GM12878 (cell line): ENCODE results near the gene PCYOX1L. TPM values are rescaled to one million over a fixed set of nuclear protein-coding genes. Genes with fewer than 3 reads are reported as not detected.

Experiments
- ATAC-seq: fragments of 200-7000 bp; cut with Tn5 transposase; 3 replicates; pipeline ENCODE4 v1.9.1; 2020; ENCODE audit warnings: mild to moderate bottlenecking, moderate library complexity
- BruUV-seq: library from RNA; stranded (reverse); fragments of 400-500 nt; replicated peaks from 2 replicates; lab custom pipeline; 2021; lab: Mats Ljungman, UMichigan
- CTCF ChIA-PET: fragments of 300-600 bp; sonication (Branson Sonifier 250); formaldehyde crosslinking; extraction: SDS; loops from one replicate; lab custom pipeline; 2021; ENCODE audit warnings: inconsistent platforms; lab: Yijun Ruan, JAX
- POLR2A ChIA-PET: fragments of 350-600 bp; formaldehyde crosslinking; extraction: SDS; loops from one replicate; lab custom pipeline; 2021; ENCODE audit warnings: inconsistent platforms; lab: Charles Lee
- RAD21 ChIA-PET: fragments of 300-600 bp; sonication (Branson Sonifier 250); formaldehyde crosslinking; loops from one replicate; lab custom pipeline; 2023; ENCODE audit warnings: antibody characterized with exemption; ENCODE audit not compliant: unreplicated experiment; lab: Charles Lee
- SMC1A ChIA-PET: fragments of 300-600 bp; sonication (Branson Sonifier 250); formaldehyde crosslinking; loops from one replicate; lab custom pipeline; 2023; ENCODE audit not compliant: unreplicated experiment, uncharacterized antibody; lab: Charles Lee
- DNase-seq: peaks from one replicate; pipeline ENCODE4 v3.0.0-alpha.2; 2011; ENCODE audit warnings: low read depth, low spot score
- FAIRE-seq: peaks from 3 replicates; lab custom pipeline; 2011; peaks lifted over from hg19 to GRCh38; lab: Jason Lieb, UNC
- H2AFZ ChIP-seq: 2 replicates; pipeline ENCODE4 v1.6.0; 2011; ENCODE audit warnings: low read depth, low read length, control low read depth; ENCODE audit not compliant: control insufficient read depth
- H3K27ac ChIP-seq: 2 replicates; pipeline ENCODE4 v1.5.1; 2011; ENCODE audit warnings: control low read depth; ENCODE audit not compliant: control insufficient read depth, insufficient read depth
- H3K27me3 ChIP-seq, 2 experiments: replicated peaks in 1 of 2; 2 replicates each; pipeline versions ENCODE4 v1.6.0 to v1.6.1; 2011; ENCODE audit warnings: low read length in 1 of 2; ENCODE audit not compliant: control insufficient read depth in 2 of 2, insufficient read depth in 2 of 2
- H3K36me3 ChIP-seq, 2 experiments: 2 replicates each; pipeline ENCODE4 v1.5.1; 2011; ENCODE audit warnings: low read length in 1 of 2; ENCODE audit not compliant: control insufficient read depth in 2 of 2, insufficient read depth in 2 of 2
- H3K4me1 ChIP-seq: 2 replicates; pipeline ENCODE4 v1.6.1; 2011; ENCODE audit warnings: mild to moderate bottlenecking, low read length, moderate library complexity, mixed read lengths; ENCODE audit not compliant: control insufficient read depth, insufficient read depth
- H3K4me2 ChIP-seq: 2 replicates; pipeline ENCODE4 v1.6.0; 2011; ENCODE audit warnings: control low read depth; ENCODE audit not compliant: control insufficient read depth, insufficient read depth
- H3K4me3 ChIP-seq: fragments of 200-600 bp; sonication (generic); 2 replicates; pipeline ENCODE4 v1.5.1; 2016
- H3K79me2 ChIP-seq: 2 replicates; pipeline ENCODE4 v1.6.0; 2011; ENCODE audit warnings: low read length; ENCODE audit not compliant: control insufficient read depth, insufficient read depth
- H3K9ac ChIP-seq: 2 replicates; pipeline ENCODE4 v1.8.0; 2011; ENCODE audit warnings: low read length, control low read depth, mixed read lengths; ENCODE audit not compliant: control insufficient read depth, insufficient read depth
- H3K9me3 ChIP-seq: replicated peaks from 3 replicates; pipeline ENCODE4 v1.5.1; 2011; ENCODE audit warnings: mild to moderate bottlenecking, low read length; ENCODE audit not compliant: control insufficient read depth, insufficient read depth
- H4K20me1 ChIP-seq: 2 replicates; pipeline ENCODE4 v1.6.0; 2011; ENCODE audit not compliant: control insufficient read depth, insufficient read depth
- BRCA1 ChIP-seq: IDR thresholded peaks from 2 replicates; pipeline ENCODE4 v1.6.1; 2011; ENCODE audit warnings: low read depth, low read length, improper control_type of control experiment
- EED ChIP-seq: sonication (generic); IDR thresholded peaks from 2 replicates; pipeline ENCODE4 v1.6.1; 2016; ENCODE audit warnings: antibody characterized with exemption, low read depth
- FOS ChIP-seq: IDR thresholded peaks from 3 replicates; pipeline ENCODE4 v1.6.1; 2011; ENCODE audit warnings: borderline replicate concordance; ENCODE audit not compliant: insufficient read length; ENCODE audit errors: extremely low read depth
- FOXM1 ChIP-seq: IDR thresholded peaks from 2 replicates; pipeline ENCODE4 v1.6.1; 2012; ENCODE audit warnings: low read depth, mild to moderate bottlenecking, inconsistent platforms, low read length, moderate library complexity
- JUND ChIP-seq: IDR thresholded peaks from 2 replicates; pipeline ENCODE4 v1.6.1; 2012; ENCODE audit warnings: low read depth, mild to moderate bottlenecking, low read length, improper control_type of control experiment, moderate library complexity
- LARP7 ChIP-seq: fragments of 450-650 bp; IDR thresholded peaks from 2 replicates; pipeline ENCODE4 v1.6.1; 2017; ENCODE audit warnings: mild to moderate bottlenecking
- MEF2B ChIP-seq: fragments of 450-650 bp; IDR thresholded peaks from 2 replicates; pipeline ENCODE4 v1.6.1; 2018; ENCODE audit warnings: mild to moderate bottlenecking, moderate library complexity; ENCODE audit not compliant: partially characterized antibody, poor library complexity, severe bottlenecking
- NFYB ChIP-seq: IDR thresholded peaks from 2 replicates; pipeline ENCODE4 v1.6.1; 2011; ENCODE audit warnings: low read depth, mild to moderate bottlenecking, low read length, improper control_type of control experiment, moderate library complexity; ENCODE audit not compliant: insufficient read depth
- NR2C1 ChIP-seq: fragments of 450-650 bp; IDR thresholded peaks from 2 replicates; pipeline ENCODE4 v1.6.1; 2017; ENCODE audit warnings: antibody characterized with exemption, mild to moderate bottlenecking, moderate library complexity
- RAD51 ChIP-seq: fragments of 450-650 bp; IDR thresholded peaks from 2 replicates; pipeline ENCODE4 v1.6.1; 2016; ENCODE audit warnings: moderate library complexity, mild to moderate bottlenecking, inconsistent platforms
- RBBP5 ChIP-seq: fragments of 200-600 bp; sonication (generic); conservative IDR thresholded peaks from 2 replicates; pipeline ENCODE4 v1.6.1; 2016
- SMAD1 ChIP-seq: fragments of 450-650 bp; IDR thresholded peaks from 2 replicates; pipeline ENCODE4 v1.6.1; 2018; ENCODE audit warnings: mild to moderate bottlenecking, low read depth; ENCODE audit not compliant: partially characterized antibody
- SP1 ChIP-seq: IDR thresholded peaks from one replicate; pipeline ENCODE4 v1.6.1; 2011; ENCODE audit warnings: low read depth, low read length
- SUPT20H ChIP-seq: IDR thresholded peaks from 2 replicates; pipeline ENCODE4 v1.6.1; 2011; ENCODE audit warnings: low read depth, mild to moderate bottlenecking, low read length, moderate library complexity, borderline replicate concordance; ENCODE audit not compliant: control insufficient read depth
- WGBS: methylation state at CpG from one replicate; pipeline ENCODE4 v1.1.6; 2016; ENCODE audit warnings: low lambda C conversion rate; ENCODE audit not compliant: insufficient replicate concordance, insufficient coverage; ENCODE audit errors: missing lambda C conversion rate; 5-methylcytosine and 5-hydroxymethylcytosine counted together
- in situ Hi-C: fragments of 300-500 bp; cut with MboI; formaldehyde crosslinking; loops from 9 replicates; pipeline ENCODE4 v1.14.3; 2018; ENCODE audit warnings: mixed read lengths
- intact Hi-C: fragments of 100-400 bp; cut with micrococcal nuclease; formaldehyde crosslinking; loops from one replicate; pipeline ENCODE4 v1.14.2; 2022; ENCODE audit not compliant: unreplicated experiment
- polyA plus RNA-seq, 11 experiments: library from polyadenylated mRNA; depleted of rRNA in 4 of 11; unstranded in 6 of 11; stranded (reverse) in 5 of 11; fragments of >200 nt; fragmentation: Nextera tagmentation in 4 of 11; fragmentation: Illumina TruSeq in 1 of 11; extraction: Ambion mirVana in 4 of 11; extraction: Trizol in 1 of 11; gene quantifications; 1 replicate in 1 of 11; 2 replicates in 10 of 11; pipeline versions ENCODE4 v1.2.1 to v1.2.3, GENCODE V29; 2011 to 2016; ENCODE audit warnings: inconsistent platforms in 2 of 11, missing spikeins in 2 of 11, low read depth in 1 of 11
- total RNA-seq, 4 experiments: library from RNA; depleted of rRNA in 3 of 4; stranded (reverse); fragments of >200 nt in 3 of 4; fragmentation: Illumina TruSeq in 1 of 4; extraction: Trizol in 1 of 4; gene quantifications; 2 replicates each; pipeline versions ENCODE4 v1.2.1 to v1.2.3, GENCODE V29; 2013 to 2021
- TF ChIP-seq, protein P1 (sequence below): IDR thresholded peaks from 2 replicates; pipeline ENCODE4 v1.6.1; 2011; ENCODE audit warnings: borderline replicate concordance, low read depth, mild to moderate bottlenecking, moderate library complexity, mixed read lengths, low read length; ENCODE audit not compliant: insufficient read depth; ENCODE audit errors: extremely low read length

The PCYOX1L gene
- total and polyA plus RNA-seq, 10 of the 15 experiments (the other 5 are each of a cell fraction or from before 2014, with no cell fraction given), result 2.9 to 17.0 (median 12.9) TPM

DNA sequence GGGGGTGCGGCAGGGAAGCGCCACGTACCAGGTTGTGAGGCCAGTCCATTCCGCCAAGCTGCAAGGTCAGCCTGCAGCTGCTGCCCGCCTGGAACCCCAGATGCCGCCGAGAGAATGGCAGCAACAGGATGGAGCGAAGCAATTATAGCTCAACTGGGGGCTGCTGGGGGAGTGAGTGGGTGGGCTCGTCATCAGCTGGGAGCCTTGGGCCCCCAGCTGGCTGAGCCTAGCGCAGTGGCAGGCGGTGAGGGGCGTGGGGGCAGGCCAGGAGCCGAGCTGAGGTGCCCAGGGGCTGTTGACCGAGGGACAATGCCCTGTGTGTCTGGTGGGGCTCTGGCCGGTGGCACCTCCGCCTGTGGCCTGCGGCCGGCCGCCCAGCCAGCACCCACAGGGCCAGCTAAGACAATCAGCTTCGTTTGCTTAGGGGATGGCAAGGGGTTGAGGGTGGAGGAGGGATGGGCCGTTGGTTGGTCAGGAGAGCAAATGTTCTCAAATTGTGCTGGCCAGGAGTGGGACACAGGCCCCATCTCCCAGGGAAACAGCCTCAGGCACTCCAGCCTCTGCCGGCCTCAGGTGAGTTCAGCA lies 21.4 kb downstream of the PCYOX1L start, which contains the start of gene IL17B:
TSS of gene IL17B (minus strand) at position 116 of the 585 bp plus-strand sequence. CDS start at position 49, 67 bp downstream.
- RAD21 ChIA-PET, result interaction anchor here (1.1 to 4.9 kb wide), 3 partner anchors 50 to 172 kb away, joined by 3 to 22 read pairs (median 3); partner anchors contain the start of gene CSNK1A1

DNA sequence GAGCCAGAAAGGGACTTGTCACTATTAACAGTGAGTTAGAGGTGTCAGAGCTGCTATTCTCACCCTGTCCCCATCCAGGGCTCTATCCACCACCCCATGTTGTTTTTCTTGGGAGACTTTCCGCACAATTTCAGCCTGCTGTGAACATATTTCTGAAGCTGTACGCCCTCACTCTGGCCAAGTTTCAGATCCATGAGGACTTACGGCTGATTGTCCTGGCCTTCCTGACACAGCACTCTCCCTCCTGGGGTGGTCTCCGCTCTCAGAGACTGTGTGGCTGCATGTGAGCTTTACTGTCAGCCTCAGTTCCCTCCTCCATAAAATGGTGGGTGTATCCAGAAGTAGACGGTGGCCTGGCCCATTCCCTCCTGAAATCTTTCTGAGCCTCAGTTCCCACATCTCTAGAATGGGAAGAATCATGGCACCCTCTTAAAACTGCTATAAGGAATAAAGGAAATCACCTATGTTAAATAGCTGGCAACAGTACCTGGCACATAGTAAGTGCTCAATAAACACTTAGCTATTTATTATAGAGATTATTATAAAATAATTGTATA lies 22.1 kb downstream of the PCYOX1L start:
- intact Hi-C loops, result loop anchor here (5.0 kb wide), 1 partner anchor 237 kb away; no protein-coding TSS in a partner anchor
- SMC1A ChIA-PET, result interaction anchor here (2.0 to 6.5 kb wide), 2 partner anchors 53 to 185 kb away, joined by 7 to 52 read pairs; no protein-coding TSS in a partner anchor
- H3K27ac ChIP-seq, result no peak overlapping the region
- TF ChIP-seq EED (no peak), RBBP5 (no peak), FOXM1 (no peak), LARP7 (no peak), SP1 (no peak), JUND (no peak), FOS (no peak), NFYB (no peak), SMAD1 (no peak), NR2C1 (no peak), RAD51 (no peak), BRCA1 (no peak)
- TF ChIP-seq, protein P1, sequence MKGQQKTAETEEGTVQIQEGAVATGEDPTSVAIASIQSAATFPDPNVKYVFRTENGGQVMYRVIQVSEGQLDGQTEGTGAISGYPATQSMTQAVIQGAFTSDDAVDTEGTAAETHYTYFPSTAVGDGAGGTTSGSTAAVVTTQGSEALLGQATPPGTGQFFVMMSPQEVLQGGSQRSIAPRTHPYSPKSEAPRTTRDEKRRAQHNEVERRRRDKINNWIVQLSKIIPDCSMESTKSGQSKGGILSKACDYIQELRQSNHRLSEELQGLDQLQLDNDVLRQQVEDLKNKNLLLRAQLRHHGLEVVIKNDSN, result no peak

More for the DNA sequence above, 21.4 kb downstream of the PCYOX1L start, which contains the start of gene IL17B:
- no peak for FAIRE-seq
- peaks cover 0 to 2% of the 10 kb centered on the region in 2 experiments; a peak in 2 of 4 replicates for H3K27me3 ChIP-seq
- no peak within 1 kb of the TSS for H3K4me3 ChIP-seq
- no peak within 1 kb of the TSS for H3K27ac ChIP-seq
- ATAC-seq, result no peak
- no peak within 1 kb of the TSS for H2AFZ ChIP-seq
- DNase-seq, result no peak
- ChIA-PET SMC1A (interaction anchor here (2.0 to 6.5 kb wide), 2 partner anchors 53 to 186 kb away, joined by 7 to 52 read pairs; no protein-coding TSS in a partner anchor), POLR2A (no interaction called here), CTCF (interaction anchor here (0.9 to 12.8 kb wide), 8 partner anchors 10 to 239 kb away, joined by 3 to 137 read pairs (median 24); no protein-coding TSS in a partner anchor)
- no peak within 1 kb of the TSS for H3K9ac ChIP-seq
- no peak within 1 kb of the TSS for H3K4me2 ChIP-seq
- 50% methylated on average over 22 of the region's 22 CpGs for WGBS
- intact Hi-C loops, result no loop called here
- no peaks in the 10 kb centered on the region for H3K9me3 ChIP-seq
- H3K79me2 ChIP-seq, result no peaks in the 10 kb centered on the region
- no peaks in the 10 kb centered on the region for H3K36me3 ChIP-seq
- TF ChIP-seq MEF2B (no peak), SUPT20H (no peak)
- no TSS peak for BruUV-seq
- in situ Hi-C loops, result no loop called here
- H3K4me1 ChIP-seq, result no peaks in the 10 kb centered on the region
- no peaks in the 10 kb centered on the region for H4K20me1 ChIP-seq

More for the DNA sequence above, 22.1 kb downstream of the PCYOX1L start:
- Histone ChIP-seq H3K27me3 (peaks cover 0 to 2% of the 10 kb centered on the region in 2 experiments; a peak in 2 of 4 replicates), H2AFZ (no peak overlapping the region), H3K4me2 (no peak overlapping the region), H3K79me2 (no peaks in the 10 kb centered on the region), H3K4me3 (no peak overlapping the region), H3K9me3 (no peaks in the 10 kb centered on the region), H4K20me1 (no peaks in the 10 kb centered on the region), H3K9ac (no peak overlapping the region), H3K4me1 (no peaks in the 10 kb centered on the region), H3K36me3 (no peaks in the 10 kb centered on the region)
- RAD21 ChIA-PET, result interaction anchor here (0.9 to 4.9 kb wide), 4 partner anchors 49 to 185 kb away, joined by 3 to 22 read pairs (median 4); partner anchors contain the start of gene CSNK1A1
- in situ Hi-C loops, result no loop called here
- DNase-seq (no peak), ATAC-seq (no peak), FAIRE-seq (no peak)
- no TSS peak for BruUV-seq
- WGBS, result 60% methylated on average over 5 of the region's 5 CpGs
- CTCF ChIA-PET, result interaction anchor here (0.7 to 12.8 kb wide), 10 partner anchors 8 to 238 kb away, joined by 3 to 137 read pairs (median 24); no protein-coding TSS in a partner anchor
- POLR2A ChIA-PET, result no interaction called here
